Epithelial cell of proximal tubule (primary cell): ENCODE results near the gene EIF2B2. TPM values are rescaled to one million over a fixed set of nuclear protein-coding genes. Genes with fewer than 3 reads are reported as not detected.

ENCODE experiments used
- DNase-seq: peaks from one replicate; pipeline ENCODE4 v3.0.0-alpha.2; 2011; ENCODE audit warnings: low read depth
- H3K4me3 ChIP-seq: 2 replicates; pipeline ENCODE4 v1.5.1; 2011; ENCODE audit warnings: low read depth, mild to moderate bottlenecking, low read length
- total RNA-seq: library from RNA; depleted of rRNA; stranded (reverse); fragments of >200 nt; gene quantifications from 2 replicates; pipeline ENCODE4 v1.2.3, GENCODE V29; 2015
- TF ChIP-seq, protein P1 (sequence below): conservative IDR thresholded peaks from 2 replicates; pipeline ENCODE4 v1.5.1; 2012; ENCODE audit warnings: low read depth, mild to moderate bottlenecking, low read length

Gene EIF2B2
- total RNA-seq, 1 donor from 2014 or later, result 52.5 TPM

GRCh38 chr14:75059642-75060041, 56.9 kb downstream of the EIF2B2 start:
- DNase-seq, result no peak
- H3K4me3 ChIP-seq, result no peak overlapping the region
- TF ChIP-seq, protein P1, sequence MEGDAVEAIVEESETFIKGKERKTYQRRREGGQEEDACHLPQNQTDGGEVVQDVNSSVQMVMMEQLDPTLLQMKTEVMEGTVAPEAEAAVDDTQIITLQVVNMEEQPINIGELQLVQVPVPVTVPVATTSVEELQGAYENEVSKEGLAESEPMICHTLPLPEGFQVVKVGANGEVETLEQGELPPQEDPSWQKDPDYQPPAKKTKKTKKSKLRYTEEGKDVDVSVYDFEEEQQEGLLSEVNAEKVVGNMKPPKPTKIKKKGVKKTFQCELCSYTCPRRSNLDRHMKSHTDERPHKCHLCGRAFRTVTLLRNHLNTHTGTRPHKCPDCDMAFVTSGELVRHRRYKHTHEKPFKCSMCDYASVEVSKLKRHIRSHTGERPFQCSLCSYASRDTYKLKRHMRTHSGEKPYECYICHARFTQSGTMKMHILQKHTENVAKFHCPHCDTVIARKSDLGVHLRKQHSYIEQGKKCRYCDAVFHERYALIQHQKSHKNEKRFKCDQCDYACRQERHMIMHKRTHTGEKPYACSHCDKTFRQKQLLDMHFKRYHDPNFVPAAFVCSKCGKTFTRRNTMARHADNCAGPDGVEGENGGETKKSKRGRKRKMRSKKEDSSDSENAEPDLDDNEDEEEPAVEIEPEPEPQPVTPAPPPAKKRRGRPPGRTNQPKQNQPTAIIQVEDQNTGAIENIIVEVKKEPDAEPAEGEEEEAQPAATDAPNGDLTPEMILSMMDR, result no peak

- TF ChIP-seq, protein P1, result no peak
- no peak for DNase-seq
- no peak overlapping the region for H3K4me3 ChIP-seq
Observed at GRCh38 chr14:75060420-75060819, 57.7 kb downstream of the EIF2B2 start.

Other genes starting within 250 kb of the EIF2B2 start
- 20.3 and 22.5 TPM in 2 replicates for gene YLPM1, start 239.6 kb upstream of the EIF2B2 start, total RNA-seq
- not detected in 2 replicates for gene PROX2, start 126.8 kb upstream of the EIF2B2 start, total RNA-seq
- 58.6 and 91.8 TPM in 2 replicates for gene DLST, start 121.0 kb upstream of the EIF2B2 start, total RNA-seq
- gene RPS6KL1, start 79.7 kb upstream of the EIF2B2 start, total RNA-seq, result 18.7 and 21.3 TPM in 2 replicates
- gene PGF, start 47.3 kb upstream of the EIF2B2 start, total RNA-seq, result 6.1 and 7.0 TPM in 2 replicates
- gene MLH3, start 48.5 kb downstream of the EIF2B2 start, total RNA-seq, result 10.3 and 10.7 TPM in 2 replicates
- 25.9 and 66.1 TPM in 2 replicates for gene ACYP1, start 61.1 kb downstream of the EIF2B2 start, total RNA-seq
- gene ZC2HC1C, start 66.7 kb downstream of the EIF2B2 start, total RNA-seq, result 1.9 and 2.2 TPM in 2 replicates
- gene NEK9, start 124.1 kb downstream of the EIF2B2 start, total RNA-seq, result 10.9 and 17.3 TPM in 2 replicates
- gene TMED10, start 173.7 kb downstream of the EIF2B2 start, total RNA-seq, result 119 and 122 TPM in 2 replicates